Measurements from ENCODE around the gene HECW1. TPM values are rescaled to one million over a fixed set of nuclear protein-coding genes. Genes with fewer than 3 reads are reported as not detected.

Gene HECW1
- total RNA-seq, 1 donor from 2014 or later: 0.11 TPM

- Histone ChIP-seq H2AFZ (replicated peaks) (no peak overlapping the region), H3K4me2 (no peak overlapping the region), H3K36me3 (no peaks in the 10 kb centered on the region), H3K27ac (no peak overlapping the region), H3K9ac (no peak overlapping the region), H3K4me1 (no peaks in the 10 kb centered on the region), H3K9me3 (ENCODE audit: low read depth) (no peaks in the 10 kb centered on the region), H3K79me2 (ENCODE audit: low read depth) (no peaks in the 10 kb centered on the region), H3F3A (ENCODE audit: low read depth) (no peaks in the 10 kb centered on the region), H3K27me3 (no peaks in the 10 kb centered on the region), H3K4me3 (no peak overlapping the region), H4K20me1 (ENCODE audit: low read depth) (no peaks in the 10 kb centered on the region)
- Mint-ChIP-seq H3K27me3 (ENCODE audit: insufficient read depth, low read depth) (peaks cover 4% of the 10 kb centered on the region), H3K4me1 (no peaks in the 10 kb centered on the region), H3K4me3 (no peak overlapping the region), H3K36me3 (no peaks in the 10 kb centered on the region), H3K9me3 (no peaks in the 10 kb centered on the region), H3K27ac (no peak overlapping the region)
- TF ChIP-seq CTCF (IDR thresholded peaks at IDR 0.05) (no peak), EZH2 (IDR thresholded peaks at IDR 0.05) (no peak), EZH2phosphoT487 (IDR thresholded peaks at IDR 0.05) (no peak)
- DNase-seq (ENCODE audit: low spot score): no peak
Observed at GRCh38 chr7:43496596-43496995, 384.1 kb downstream of the HECW1 start.

- Mint-ChIP-seq H3K9me3 (no peaks in the 10 kb centered on the region), H3K36me3 (peaks cover 3% of the 10 kb centered on the region), H3K27ac (no peak overlapping the region), H3K4me1 (no peaks in the 10 kb centered on the region), H3K27me3 (ENCODE audit: insufficient read depth, low read depth) (no peaks in the 10 kb centered on the region), H3K4me3 (no peak overlapping the region)
- Histone ChIP-seq H4K20me1 (ENCODE audit: low read depth) (no peaks in the 10 kb centered on the region), H3K27ac (no peak overlapping the region), H3K9me3 (ENCODE audit: low read depth) (no peaks in the 10 kb centered on the region), H3F3A (ENCODE audit: low read depth) (no peaks in the 10 kb centered on the region), H2AFZ (replicated peaks) (no peak overlapping the region), H3K4me2 (no peak overlapping the region), H3K9ac (no peak overlapping the region), H3K79me2 (ENCODE audit: low read depth) (no peaks in the 10 kb centered on the region), H3K36me3 (no peaks in the 10 kb centered on the region), H3K27me3 (no peaks in the 10 kb centered on the region), H3K4me3 (no peak overlapping the region), H3K4me1 (no peaks in the 10 kb centered on the region)
- DNase-seq (ENCODE audit: low spot score): no peak
- TF ChIP-seq EZH2phosphoT487 (IDR thresholded peaks at IDR 0.05) (no peak), EZH2 (IDR thresholded peaks at IDR 0.05) (no peak), CTCF (IDR thresholded peaks at IDR 0.05) (no peak)
Observed at GRCh38 chr7:43501870-43502269, 389.4 kb downstream of the HECW1 start.

- Histone ChIP-seq H3K4me3 (no peak overlapping the region), H4K20me1 (ENCODE audit: low read depth) (no peaks in the 10 kb centered on the region), H3K9ac (no peak overlapping the region), H3K79me2 (ENCODE audit: low read depth) (no peaks in the 10 kb centered on the region), H3K9me3 (ENCODE audit: low read depth) (no peaks in the 10 kb centered on the region), H3F3A (ENCODE audit: low read depth) (no peaks in the 10 kb centered on the region), H3K4me1 (no peaks in the 10 kb centered on the region), H3K36me3 (no peaks in the 10 kb centered on the region), H3K4me2 (no peak overlapping the region), H2AFZ (replicated peaks) (no peak overlapping the region), H3K27me3 (no peaks in the 10 kb centered on the region), H3K27ac (no peak overlapping the region)
- Mint-ChIP-seq H3K27me3 (ENCODE audit: insufficient read depth, low read depth) (no peaks in the 10 kb centered on the region), H3K4me3 (no peak overlapping the region), H3K9me3 (peaks cover 2% of the 10 kb centered on the region), H3K36me3 (peaks cover 3% of the 10 kb centered on the region), H3K27ac (no peak overlapping the region), H3K4me1 (no peaks in the 10 kb centered on the region)
- TF ChIP-seq EZH2 (IDR thresholded peaks at IDR 0.05): no peak
- no peak for TF ChIP-seq CTCF (IDR thresholded peaks at IDR 0.05)
- no peak for TF ChIP-seq EZH2phosphoT487 (IDR thresholded peaks at IDR 0.05)
- DNase-seq (ENCODE audit: low spot score): no peak
Observed at GRCh38 chr7:43502941-43503340, 390.5 kb downstream of the HECW1 start.

All from neural progenitor cell (in vitro differentiated cells).